ENCODE data around the gene PLIN1. TPM values are rescaled to one million over a fixed set of nuclear protein-coding genes. Genes with fewer than 3 reads are reported as not detected.

The PLIN1 gene
- total RNA-seq (1 to 10 TPM in 1 of 5 donors, under 1 TPM in 3, not detected in 1; 0.25 to 1.1 (median 0.60) TPM), total RNA-seq (0 to 1.6 (median 0.39) reads per million in 29 experiments)
- total RNA-seq (2013): 0.18 TPM

- H3K4me3 Mint-ChIP-seq: no peak within 1 kb of the TSS
- ATAC-seq (replicated peaks in 1 of 4) (no peak), DNase-seq (no peak)
- H3K36me3 Mint-ChIP-seq: peaks cover 28% of the 10 kb centered on the region
- CTCF ChIA-PET: no interaction called here
- no peaks in the 10 kb centered on the region for H3K27me3 Mint-ChIP-seq
- peaks cover 0 to 2% of the 10 kb centered on the region in 2 experiments for H3K27me3 ChIP-seq (replicated peaks in 1 of 2; ENCODE audit: control insufficient read depth in 2 of 2, extremely low read depth in 1 of 2, insufficient read depth in 2 of 2, low read length in 1 of 2)
- no peak within 1 kb of the TSS for H3K27ac ChIP-seq (ENCODE audit: low read length)
- WGBS (ENCODE audit: insufficient coverage): 90% methylated on average over 2 of the region's 2 CpGs
- H3K4me1 Mint-ChIP-seq: no peaks in the 10 kb centered on the region
- no peaks in the 10 kb centered on the region for H3K9me3 ChIP-seq
- H3K4me1 ChIP-seq (ENCODE audit: control insufficient read depth in 1 of 2, extremely low read depth in 1 of 2, insufficient read depth in 2 of 2, low read length in 2 of 2): no peaks in the 10 kb centered on the region
- no peak within 1 kb of the TSS for H3K4me3 ChIP-seq (ENCODE audit: control insufficient read depth in 1 of 2, extremely low read depth in 1 of 2, low read length in 1 of 2)
- peaks cover 0 to 5% of the 10 kb centered on the region in 2 donors for H3K36me3 ChIP-seq (ENCODE audit: control insufficient read depth in 2 of 2, extremely low read depth in 1 of 2, insufficient read depth in 1 of 2, low read length in 1 of 2)
- H3K27ac Mint-ChIP-seq: no peak within 1 kb of the TSS
- POLR2A ChIA-PET: no interaction called here
- no peaks in the 10 kb centered on the region for H3K9me3 Mint-ChIP-seq
These were observed at the start of gene PLIN1 for GRCh38 chr15:89679212-89679611. TSS of gene PLIN1 (minus strand) at chr15:89679367. CDS start at chr15:89677489, 1,878 bp downstream.

- Histone ChIP-seq H3K36me3 (ENCODE audit: control insufficient read depth in 2 of 2, extremely low read depth in 1 of 2, insufficient read depth in 1 of 2, low read length in 1 of 2) (no peaks in the 10 kb centered on the region), H3K9me3 (peaks cover 3% of the 10 kb centered on the region), H3K27me3 (replicated peaks in 1 of 2; ENCODE audit: control insufficient read depth in 2 of 2, extremely low read depth in 1 of 2, insufficient read depth in 2 of 2, low read length in 1 of 2) (peaks cover 0 to 11% of the 10 kb centered on the region in 2 experiments), H3K27ac (ENCODE audit: low read length) (no peak overlapping the region), H3K4me3 (ENCODE audit: control insufficient read depth in 1 of 2, extremely low read depth in 1 of 2, low read length in 1 of 2) (no peak overlapping the region), H3K4me1 (ENCODE audit: control insufficient read depth in 1 of 2, extremely low read depth in 1 of 2, insufficient read depth in 2 of 2, low read length in 2 of 2) (no peaks in the 10 kb centered on the region)
- Mint-ChIP-seq H3K4me1 (no peaks in the 10 kb centered on the region), H3K4me3 (no peak overlapping the region), H3K27ac (no peak overlapping the region), H3K27me3 (no peaks in the 10 kb centered on the region), H3K36me3 (no peaks in the 10 kb centered on the region), H3K9me3 (peaks cover 0 to 3% (median 0%) of the 10 kb centered on the region in 3 donors)
- POLR2A ChIA-PET: no interaction called here
- 50% methylated on average over 1 of the region's 2 CpGs for WGBS (ENCODE audit: insufficient coverage)
- CTCF ChIA-PET: interaction anchor here (0.5 to 2.0 kb wide), 2 partner anchors 12 to 146 kb away, joined by 3 to 7 read pairs; no protein-coding TSS in a partner anchor
- no peak for DNase-seq
- ATAC-seq (replicated peaks in 1 of 4): no peak
These were observed 49.1 kb upstream of the PLIN1 start for GRCh38 chr15:89728254-89728653.

DNA sequence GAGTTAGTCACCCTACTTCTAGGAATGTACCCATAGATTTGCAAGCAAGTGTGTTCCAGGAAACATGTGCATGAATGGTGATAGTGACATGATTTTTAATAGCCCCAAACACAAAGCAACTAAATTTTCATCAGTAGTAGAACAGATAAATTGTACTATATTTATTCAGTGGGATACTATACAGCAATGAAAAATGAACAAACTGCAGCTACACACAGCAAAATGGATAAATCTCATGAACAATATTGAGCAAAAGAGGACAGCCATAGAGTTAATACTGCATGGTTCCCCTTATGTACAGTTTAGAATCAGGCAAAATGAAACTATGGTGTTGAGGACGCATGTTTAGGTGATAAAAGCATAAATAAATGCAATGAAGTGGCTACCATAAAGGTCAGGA is 45.9 kb upstream of the PLIN1 start:
- Histone ChIP-seq H3K4me1 (ENCODE audit: control insufficient read depth in 1 of 2, extremely low read depth in 1 of 2, insufficient read depth in 2 of 2, low read length in 2 of 2) (no peaks in the 10 kb centered on the region), H3K36me3 (ENCODE audit: control insufficient read depth in 2 of 2, extremely low read depth in 1 of 2, insufficient read depth in 1 of 2, low read length in 1 of 2) (no peaks in the 10 kb centered on the region), H3K9me3 (peaks cover 3% of the 10 kb centered on the region), H3K4me3 (ENCODE audit: control insufficient read depth in 1 of 2, extremely low read depth in 1 of 2, low read length in 1 of 2) (no peak overlapping the region), H3K27ac (ENCODE audit: low read length) (no peak overlapping the region), H3K27me3 (replicated peaks in 1 of 2; ENCODE audit: control insufficient read depth in 2 of 2, extremely low read depth in 1 of 2, insufficient read depth in 2 of 2, low read length in 1 of 2) (peaks cover 2 to 13% of the 10 kb centered on the region in 2 experiments)
- 100% methylated on average over 1 of the region's 1 CpG for WGBS (ENCODE audit: insufficient coverage)
- H3K36me3 Mint-ChIP-seq: no peaks in the 10 kb centered on the region
- POLR2A ChIA-PET: interaction anchor here in 1 of 2 donors (0.6 kb wide), 1 partner anchor 1978 kb away, joined by 3 read pairs; no protein-coding TSS in a partner anchor
- peaks cover 14 to 16% of the 10 kb centered on the region in 2 donors for H3K27me3 Mint-ChIP-seq
- DNase-seq: no peak
- CTCF ChIA-PET: no interaction called here
- no peak for ATAC-seq (replicated peaks in 1 of 4)
- peaks cover 0 to 3% (median 0%) of the 10 kb centered on the region in 3 donors for H3K9me3 Mint-ChIP-seq
- H3K4me1 Mint-ChIP-seq: no peaks in the 10 kb centered on the region
- no peak overlapping the region for H3K27ac Mint-ChIP-seq
- H3K4me3 Mint-ChIP-seq: no peak overlapping the region

DNA sequence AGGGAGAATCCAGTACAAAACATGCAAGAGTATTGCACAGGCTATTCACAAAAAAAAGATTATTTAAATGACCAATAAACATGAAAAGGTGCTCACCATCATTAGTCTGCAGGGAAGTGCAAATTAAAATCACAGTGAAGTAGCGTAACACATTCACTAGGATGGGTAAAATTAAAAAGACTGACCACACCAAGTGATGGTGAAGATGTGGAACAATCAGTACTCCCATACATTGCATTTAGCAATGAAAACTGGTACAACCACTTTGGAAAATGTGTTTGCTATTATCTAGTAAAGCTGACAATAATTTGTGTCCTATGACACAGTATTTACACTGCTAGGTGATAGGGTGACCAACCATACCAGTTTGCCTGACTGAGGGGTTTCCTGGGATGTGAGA is 45.5 kb upstream of the PLIN1 start:
- Histone ChIP-seq H3K4me1 (ENCODE audit: control insufficient read depth in 1 of 2, extremely low read depth in 1 of 2, insufficient read depth in 2 of 2, low read length in 2 of 2) (no peaks in the 10 kb centered on the region), H3K36me3 (ENCODE audit: control insufficient read depth in 2 of 2, extremely low read depth in 1 of 2, insufficient read depth in 1 of 2, low read length in 1 of 2) (no peaks in the 10 kb centered on the region), H3K9me3 (peaks cover 3% of the 10 kb centered on the region), H3K27ac (ENCODE audit: low read length) (no peak overlapping the region), H3K4me3 (ENCODE audit: control insufficient read depth in 1 of 2, extremely low read depth in 1 of 2, low read length in 1 of 2) (no peak overlapping the region), H3K27me3 (replicated peaks in 1 of 2; ENCODE audit: control insufficient read depth in 2 of 2, extremely low read depth in 1 of 2, insufficient read depth in 2 of 2, low read length in 1 of 2) (peaks cover 2 to 17% of the 10 kb centered on the region in 2 experiments)
- no peaks in the 10 kb centered on the region for H3K4me1 Mint-ChIP-seq
- no peak overlapping the region for H3K4me3 Mint-ChIP-seq
- H3K27ac Mint-ChIP-seq: no peak overlapping the region
- POLR2A ChIA-PET: interaction anchor here in 1 of 2 donors (0.6 kb wide), 1 partner anchor 1979 kb away, joined by 3 read pairs; no protein-coding TSS in a partner anchor
- CTCF ChIA-PET: no interaction called here
- H3K9me3 Mint-ChIP-seq: peaks cover 0 to 3% (median 0%) of the 10 kb centered on the region in 3 donors
- DNase-seq (no peak), ATAC-seq (replicated peaks in 1 of 4) (no peak)
- H3K36me3 Mint-ChIP-seq: no peaks in the 10 kb centered on the region
- H3K27me3 Mint-ChIP-seq: peaks cover 14 to 16% of the 10 kb centered on the region in 2 donors
- WGBS (ENCODE audit: insufficient coverage): no CpG with 5 or more reads among the region's 1 CpG

GRCh38 chr15:89723031-89723430 is 43.9 kb upstream of the PLIN1 start:
- Mint-ChIP-seq H3K9me3 (peaks cover 0 to 3% (median 0%) of the 10 kb centered on the region in 3 donors), H3K4me3 (no peak overlapping the region), H3K36me3 (no peaks in the 10 kb centered on the region), H3K27ac (no peak overlapping the region), H3K4me1 (no peaks in the 10 kb centered on the region), H3K27me3 (peaks cover 14 to 16% of the 10 kb centered on the region in 2 donors)
- H3K27me3 ChIP-seq (replicated peaks in 1 of 2; ENCODE audit: control insufficient read depth in 2 of 2, extremely low read depth in 1 of 2, insufficient read depth in 2 of 2, low read length in 1 of 2): peaks cover 2 to 17% of the 10 kb centered on the region in 2 experiments
- no CpG with 5 or more reads among the region's 3 CpGs for WGBS (ENCODE audit: insufficient coverage)
- no peaks in the 10 kb centered on the region for H3K36me3 ChIP-seq (ENCODE audit: control insufficient read depth in 2 of 2, extremely low read depth in 1 of 2, insufficient read depth in 1 of 2, low read length in 1 of 2)
- H3K4me3 ChIP-seq (ENCODE audit: control insufficient read depth in 1 of 2, extremely low read depth in 1 of 2, low read length in 1 of 2): no peak overlapping the region
- CTCF ChIA-PET: interaction anchor here in 1 of 2 donors (0.7 kb wide), 1 partner anchor 456 kb away, joined by 3 read pairs; no protein-coding TSS in a partner anchor
- no peak for ATAC-seq (replicated peaks in 1 of 4)
- H3K27ac ChIP-seq (ENCODE audit: low read length): no peak overlapping the region
- no peak for DNase-seq
- H3K4me1 ChIP-seq (ENCODE audit: control insufficient read depth in 1 of 2, extremely low read depth in 1 of 2, insufficient read depth in 2 of 2, low read length in 2 of 2): no peaks in the 10 kb centered on the region
- H3K9me3 ChIP-seq: peaks cover 3% of the 10 kb centered on the region
- POLR2A ChIA-PET: no interaction called here

DNA sequence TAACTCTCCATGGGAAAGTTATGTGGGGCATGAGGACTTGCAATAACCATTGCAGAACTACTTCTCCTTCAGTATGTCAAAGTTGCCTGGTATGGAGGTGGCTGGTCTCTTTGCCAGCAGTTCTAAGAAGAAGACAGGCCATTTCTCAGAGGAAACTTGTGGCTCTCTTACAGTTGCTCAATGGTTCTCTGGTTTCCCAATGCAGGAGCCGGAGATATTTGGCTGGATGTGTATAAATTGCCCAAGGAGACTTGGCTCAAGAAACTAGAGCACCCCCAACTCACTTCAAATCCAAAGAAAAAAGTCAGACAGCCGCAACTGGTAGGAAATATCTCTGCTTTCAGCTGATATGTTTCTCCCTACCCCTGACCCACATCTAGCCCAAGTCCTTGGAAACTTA is 35.6 kb upstream of the PLIN1 start:
- Histone ChIP-seq H3K4me3 (ENCODE audit: control insufficient read depth in 1 of 2, extremely low read depth in 1 of 2, low read length in 1 of 2) (no peak overlapping the region), H3K27ac (ENCODE audit: low read length) (no peak overlapping the region), H3K4me1 (ENCODE audit: control insufficient read depth in 1 of 2, extremely low read depth in 1 of 2, insufficient read depth in 2 of 2, low read length in 2 of 2) (no peaks in the 10 kb centered on the region), H3K27me3 (replicated peaks in 1 of 2; ENCODE audit: control insufficient read depth in 2 of 2, extremely low read depth in 1 of 2, insufficient read depth in 2 of 2, low read length in 1 of 2) (peaks cover 0 to 2% of the 10 kb centered on the region in 2 experiments), H3K9me3 (no peaks in the 10 kb centered on the region), H3K36me3 (ENCODE audit: control insufficient read depth in 2 of 2, extremely low read depth in 1 of 2, insufficient read depth in 1 of 2, low read length in 1 of 2) (no peaks in the 10 kb centered on the region)
- H3K4me1 Mint-ChIP-seq: no peaks in the 10 kb centered on the region
- H3K27ac Mint-ChIP-seq: no peak overlapping the region
- DNase-seq: no peak
- ATAC-seq (replicated peaks in 1 of 4): no peak
- H3K4me3 Mint-ChIP-seq: no peak overlapping the region
- no peaks in the 10 kb centered on the region for H3K27me3 Mint-ChIP-seq
- no peaks in the 10 kb centered on the region for H3K9me3 Mint-ChIP-seq
- H3K36me3 Mint-ChIP-seq: no peaks in the 10 kb centered on the region
- CTCF ChIA-PET: no interaction called here
- WGBS (ENCODE audit: insufficient coverage): no CpG with 5 or more reads among the region's 2 CpGs
- POLR2A ChIA-PET: no interaction called here

Data from T-cell (primary cell).